Gastrocnemius medialis (tissue), 4 donors: ENCODE measurements around the gene SUPT7L. TPM values are rescaled to one million over a fixed set of nuclear protein-coding genes. Genes with fewer than 3 reads are reported as not detected.

Experiments used
- ATAC-seq, 2 donors: fragments of 150-250 bp; one replicate each; pipeline ENCODE4 v1.9.1; 2016
- DNase-seq, 2 donors: peaks; one replicate each; pipeline ENCODE4 v3.0.0-alpha.2; 2019
- H3K27ac ChIP-seq, 4 donors: fragments of 200-600 bp; sonication (generic); 1 replicate in 1 of 4; 2 replicates in 3 of 4; pipeline ENCODE4 v1.5.1; 2016 to 2018; ENCODE audit warnings: mild to moderate bottlenecking in 2 of 4, moderate library complexity in 1 of 4
- H3K27me3 ChIP-seq, 3 donors: fragments of 200-600 bp; sonication (generic) in 2 of 3; 1 replicate in 1 of 3; 2 replicates in 2 of 3; pipeline versions ENCODE4 v1.5.1 to v1.6.0; 2016 to 2019; ENCODE audit warnings: mild to moderate bottlenecking in 1 of 3, moderate library complexity in 1 of 3
- H3K36me3 ChIP-seq, 2 donors: fragments of 200-600 bp; sonication (generic) in 1 of 2; one replicate each; pipeline ENCODE4 v1.5.1; 2017 to 2018
- H3K4me1 ChIP-seq, 2 donors: fragments of 200-600 bp; sonication (generic) in 1 of 2; one replicate each; pipeline ENCODE4 v1.5.1; 2016 to 2017; ENCODE audit warnings: mild to moderate bottlenecking in 2 of 2
- H3K4me3 ChIP-seq, 4 donors: fragments of 200-600 bp; sonication (generic) in 3 of 4; 1 replicate in 1 of 4; 2 replicates in 3 of 4; pipeline ENCODE4 v1.5.1; 2016 to 2019; ENCODE audit warnings: mild to moderate bottlenecking in 2 of 4
- H3K9me3 ChIP-seq, 3 donors: fragments of 200-600 bp; sonication (generic) in 2 of 3; 1 replicate in 1 of 3; 2 replicates in 2 of 3; pipeline ENCODE4 v1.5.1; 2016 to 2019
- POLR2A ChIP-seq, 2 donors: fragments of 450-650 bp; IDR thresholded peaks; one replicate each; pipeline ENCODE4 v1.6.1; 2017; ENCODE audit warnings: antibody characterized with exemption in 2 of 2, mild to moderate bottlenecking in 2 of 2, moderate library complexity in 2 of 2
- in situ Hi-C, 4 donors: fragments of 200-750 bp; cut with MboI; loops; one replicate each; pipeline versions ENCODE4 v1.15.0 to v1.8.0; 2017; ENCODE audit warnings: low sequenced_read_pairs in 4 of 4
- intact Hi-C: fragments of 100-400 bp; cut with DNase I; formaldehyde crosslinking; loops from one replicate; pipeline ENCODE4 v1.15.1; 2023; ENCODE audit warnings: low total_unique reads
- total RNA-seq, 4 donors: library from RNA; depleted of rRNA; stranded (reverse); fragments of >200 nt; gene quantifications; one replicate each; pipeline versions ENCODE4 v1.1.0 to v1.2.3, GENCODE V29; 2016
- TF ChIP-seq, protein P1 (sequence below), 5 experiments: fragments of 450-650 bp in 3 of 5; fragments of 200-600 bp in 2 of 5; sonication (generic) in 2 of 5; IDR thresholded peaks in 4 of 5; conservative IDR thresholded peaks in 1 of 5; 1 replicate in 4 of 5; 2 replicates in 1 of 5; pipeline ENCODE4 v1.5.1; 2016 to 2019; ENCODE audit warnings: antibody characterized with exemption in 5 of 5, mild to moderate bottlenecking in 3 of 5, moderate library complexity in 3 of 5

SUPT7L gene
- total RNA-seq, 4 donors from 2014 or later: 14.6 to 26.0 (median 21.9) TPM

DNA sequence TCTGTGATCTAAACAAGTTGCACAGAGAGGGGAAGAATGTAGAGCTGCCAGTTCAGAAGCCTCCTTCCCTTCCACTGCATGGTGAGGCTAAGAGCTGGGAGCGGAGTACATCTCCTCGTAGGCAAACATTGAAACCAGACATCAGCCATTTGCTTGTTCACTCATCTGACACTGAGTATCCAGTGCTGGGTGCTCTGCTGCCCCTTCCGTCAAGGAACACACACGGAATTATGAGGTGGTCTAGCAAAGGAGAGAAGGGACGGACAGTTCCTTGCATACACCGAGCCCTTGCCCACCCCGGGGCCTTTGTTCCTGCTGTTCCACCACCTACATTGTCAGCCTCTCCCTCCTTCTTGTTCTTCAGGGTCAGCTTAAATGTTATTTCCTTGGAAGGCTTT is 44.8 kb upstream of the SUPT7L start:
- in situ Hi-C loops (loop anchor here in 2 of 4 donors (5.0 to 10.0 kb wide), 2 partner anchors 689 to 737 kb away; no protein-coding TSS in a partner anchor), intact Hi-C loops (no loop called here)
- ATAC-seq: no peak
- DNase-seq: no peak
- Histone ChIP-seq H3K27ac (peak overlapping the region; percentile 4 to 96 (median 74)), H3K27me3 (no peaks in the 10 kb centered on the region), H3K36me3 (no peaks in the 10 kb centered on the region), H3K4me3 (no peak overlapping the region), H3K9me3 (no peaks in the 10 kb centered on the region), H3K4me1 (peaks cover 28 to 42% of the 10 kb centered on the region in 2 donors)
- TF ChIP-seq POLR2A (IDR thresholded peaks at IDR 0.05): no peak
- TF ChIP-seq, protein P1, sequence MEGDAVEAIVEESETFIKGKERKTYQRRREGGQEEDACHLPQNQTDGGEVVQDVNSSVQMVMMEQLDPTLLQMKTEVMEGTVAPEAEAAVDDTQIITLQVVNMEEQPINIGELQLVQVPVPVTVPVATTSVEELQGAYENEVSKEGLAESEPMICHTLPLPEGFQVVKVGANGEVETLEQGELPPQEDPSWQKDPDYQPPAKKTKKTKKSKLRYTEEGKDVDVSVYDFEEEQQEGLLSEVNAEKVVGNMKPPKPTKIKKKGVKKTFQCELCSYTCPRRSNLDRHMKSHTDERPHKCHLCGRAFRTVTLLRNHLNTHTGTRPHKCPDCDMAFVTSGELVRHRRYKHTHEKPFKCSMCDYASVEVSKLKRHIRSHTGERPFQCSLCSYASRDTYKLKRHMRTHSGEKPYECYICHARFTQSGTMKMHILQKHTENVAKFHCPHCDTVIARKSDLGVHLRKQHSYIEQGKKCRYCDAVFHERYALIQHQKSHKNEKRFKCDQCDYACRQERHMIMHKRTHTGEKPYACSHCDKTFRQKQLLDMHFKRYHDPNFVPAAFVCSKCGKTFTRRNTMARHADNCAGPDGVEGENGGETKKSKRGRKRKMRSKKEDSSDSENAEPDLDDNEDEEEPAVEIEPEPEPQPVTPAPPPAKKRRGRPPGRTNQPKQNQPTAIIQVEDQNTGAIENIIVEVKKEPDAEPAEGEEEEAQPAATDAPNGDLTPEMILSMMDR (IDR thresholded peaks at IDR 0.05 in 4 of 5, conservative IDR thresholded peaks at IDR 0.05 in 1 of 5): no peak

DNA sequence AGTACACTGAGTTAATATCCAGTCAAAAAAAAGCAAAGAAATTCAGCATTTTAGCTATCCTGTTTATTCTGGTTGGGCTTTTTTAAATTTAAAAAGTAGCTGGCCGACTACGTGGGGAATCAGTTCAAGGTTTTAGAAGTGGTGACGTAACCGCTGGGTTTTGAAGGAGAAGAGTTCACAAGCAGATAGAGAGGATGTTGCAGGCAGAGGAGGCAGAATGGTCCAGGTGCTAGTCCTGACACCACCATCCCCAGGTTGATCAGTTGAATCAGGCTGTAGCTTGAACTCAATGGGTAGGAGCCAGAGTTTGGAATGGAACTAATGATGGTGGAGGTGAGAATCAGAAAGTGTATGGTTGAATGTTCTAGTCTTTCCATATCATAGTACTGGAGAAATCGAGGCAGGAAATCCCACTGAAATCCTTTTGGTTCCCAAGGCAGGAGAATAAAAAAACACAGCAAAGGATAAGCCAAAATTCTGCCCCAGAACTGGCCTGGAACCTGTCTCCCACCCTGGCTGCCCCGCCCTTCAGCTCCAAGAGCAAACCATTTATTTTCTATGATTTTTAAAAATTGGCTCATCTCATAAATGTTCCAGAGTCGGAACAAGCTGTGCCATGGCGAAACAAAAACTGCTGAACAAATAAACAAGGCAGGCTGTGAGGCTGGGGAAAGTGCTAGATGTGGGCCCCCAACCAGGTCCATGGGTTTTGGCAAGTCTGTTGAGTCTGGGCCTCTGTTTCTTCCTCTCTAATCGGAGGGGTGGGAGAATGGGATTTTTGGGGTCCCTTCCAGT is 44.2 kb upstream of the SUPT7L start:
- no peaks in the 10 kb centered on the region for H3K27me3 ChIP-seq
- H3K4me3 ChIP-seq: no peak overlapping the region
- no peak for ATAC-seq
- DNase-seq: peak; percentile 26 to 50
- in situ Hi-C loops: loop anchor here in 2 of 4 donors (5.0 to 10.0 kb wide), 2 partner anchors 690 to 737 kb away; no protein-coding TSS in a partner anchor
- H3K27ac ChIP-seq: peak overlapping the region; percentile 4 to 96 (median 94)
- H3K36me3 ChIP-seq: no peaks in the 10 kb centered on the region
- intact Hi-C loops: loop anchor here (2.0 kb wide), 1 partner anchor 687 kb away; no protein-coding TSS in a partner anchor
- TF ChIP-seq POLR2A (IDR thresholded peaks at IDR 0.05): peak in 1 of 2 donors; percentile 5
- TF ChIP-seq, protein P1 (IDR thresholded peaks at IDR 0.05 in 4 of 5, conservative IDR thresholded peaks at IDR 0.05 in 1 of 5): no peak
- H3K9me3 ChIP-seq: no peaks in the 10 kb centered on the region
- peaks cover 28 to 46% of the 10 kb centered on the region in 2 donors for H3K4me1 ChIP-seq

DNA sequence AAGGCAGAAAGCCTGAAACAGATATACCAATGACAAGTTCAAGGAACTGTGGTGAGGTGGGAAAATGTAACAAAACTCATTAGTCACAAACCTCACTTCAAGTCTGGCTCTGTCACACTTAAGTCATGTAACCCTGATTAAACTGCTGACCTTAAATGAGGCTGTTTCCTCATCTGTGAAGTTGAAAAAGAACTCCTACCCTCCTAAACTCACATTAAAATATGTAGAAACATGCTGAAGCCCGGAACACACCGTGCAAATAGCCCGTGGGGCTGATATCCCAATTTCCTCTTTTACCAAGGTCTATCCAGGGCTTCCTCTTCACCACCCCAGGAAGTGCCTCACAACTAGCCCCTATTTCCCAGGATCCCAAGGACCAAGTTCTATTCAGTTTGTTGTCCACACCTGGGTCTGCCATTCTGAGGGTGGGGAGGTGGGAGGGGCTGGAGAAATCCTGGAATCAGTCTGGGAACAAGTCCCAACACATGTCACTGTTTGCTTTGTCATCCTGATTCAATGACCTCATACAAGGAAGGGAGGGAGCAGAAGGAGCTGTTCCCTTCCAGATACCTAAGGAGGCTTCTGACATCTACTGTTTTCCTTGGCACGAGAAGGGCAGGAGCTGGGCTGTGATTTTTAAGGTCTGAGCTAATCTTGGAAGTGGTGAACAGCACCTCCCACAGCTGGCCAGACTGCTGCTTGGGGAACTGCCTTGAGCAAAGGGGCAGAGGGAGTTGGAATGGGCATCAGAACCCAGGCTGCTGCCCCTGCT is 42.6 kb upstream of the SUPT7L start:
- Histone ChIP-seq H3K27me3 (no peaks in the 10 kb centered on the region), H3K4me1 (peaks cover 39 to 59% of the 10 kb centered on the region in 2 donors), H3K36me3 (no peaks in the 10 kb centered on the region), H3K4me3 (no peak overlapping the region), H3K9me3 (no peaks in the 10 kb centered on the region), H3K27ac (peak overlapping the region; percentile 84 to 96 (median 94))
- TF ChIP-seq, protein P1 (IDR thresholded peaks at IDR 0.05 in 4 of 5, conservative IDR thresholded peaks at IDR 0.05 in 1 of 5): no peak
- peak; percentile 51 to 62 for TF ChIP-seq POLR2A (IDR thresholded peaks at IDR 0.05)
- DNase-seq (peak; percentile 78 to 87), ATAC-seq (peak; percentile 80 to 82)
- in situ Hi-C loops (loop anchor here in 2 of 4 donors (5.0 to 10.0 kb wide), 2 partner anchors 691 to 739 kb away; no protein-coding TSS in a partner anchor), intact Hi-C loops (loop anchor here (1.0 to 2.0 kb wide), 3 partner anchors 459 to 747 kb away; no protein-coding TSS in a partner anchor)

DNA sequence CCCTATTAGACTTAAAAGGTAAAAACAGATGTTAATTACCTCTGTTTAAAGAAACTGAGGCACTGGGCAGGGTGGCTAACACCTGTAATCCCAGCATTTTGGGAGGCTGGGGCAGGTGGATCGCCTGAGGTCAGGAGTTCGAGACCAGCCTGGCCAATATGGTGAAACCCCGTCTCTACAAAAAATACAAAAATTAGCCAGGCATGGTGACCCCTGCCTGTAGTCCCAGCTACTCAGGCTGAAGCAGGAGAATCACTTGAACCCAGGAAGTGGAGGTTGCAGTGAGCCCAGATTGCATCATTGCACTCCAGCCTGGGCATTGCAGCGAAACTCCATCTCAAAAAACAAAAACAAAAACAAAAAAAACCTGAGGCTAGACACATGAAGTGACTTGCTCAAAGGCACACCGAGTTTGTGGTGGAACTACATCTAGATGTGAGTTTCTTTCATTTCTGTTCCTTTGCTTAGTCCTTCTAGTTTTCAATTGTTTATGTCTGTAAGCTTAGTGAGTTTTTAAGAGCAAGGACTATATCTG is 41.0 kb upstream of the SUPT7L start:
- no peaks in the 10 kb centered on the region for H3K9me3 ChIP-seq
- peak overlapping the region; percentile 84 to 96 (median 94) for H3K27ac ChIP-seq
- intact Hi-C loops (loop anchor here (2.0 to 5.0 kb wide), 2 partner anchors 638 to 748 kb away; no protein-coding TSS in a partner anchor), in situ Hi-C loops (loop anchor here in 1 of 4 donors (10.0 kb wide), 1 partner anchor 740 kb away; no protein-coding TSS in a partner anchor)
- DNase-seq (no peak), ATAC-seq (no peak)
- H3K36me3 ChIP-seq: no peaks in the 10 kb centered on the region
- TF ChIP-seq, protein P1 (IDR thresholded peaks at IDR 0.05 in 4 of 5, conservative IDR thresholded peaks at IDR 0.05 in 1 of 5): no peak
- no peak for TF ChIP-seq POLR2A (IDR thresholded peaks at IDR 0.05)
- peaks cover 39 to 62% of the 10 kb centered on the region in 2 donors for H3K4me1 ChIP-seq
- H3K4me3 ChIP-seq: no peak overlapping the region
- no peaks in the 10 kb centered on the region for H3K27me3 ChIP-seq
